GM12875 (cell line): ENCODE data around the gene KRT16.
"Not testable (repeated sequence)": the region's sequence is repeated elsewhere in the genome, so short reads cannot be mapped to it uniquely, and the experiment has no call there.

Experiments
- H3K4me3 ChIP-seq: one replicate; pipeline ENCODE4 v1.5.1; 2011; ENCODE audit warnings: low read depth, low read length, control low read depth
- TF ChIP-seq, protein P1 (sequence below): IDR thresholded peaks from 2 replicates; pipeline ENCODE4 v1.5.1; 2011; ENCODE audit warnings: low read depth, mild to moderate bottlenecking, control low read depth, inconsistent platforms, low read length, moderate library complexity, borderline replicate concordance; ENCODE audit not compliant: insufficient read depth

The KRT16 gene

DNA sequence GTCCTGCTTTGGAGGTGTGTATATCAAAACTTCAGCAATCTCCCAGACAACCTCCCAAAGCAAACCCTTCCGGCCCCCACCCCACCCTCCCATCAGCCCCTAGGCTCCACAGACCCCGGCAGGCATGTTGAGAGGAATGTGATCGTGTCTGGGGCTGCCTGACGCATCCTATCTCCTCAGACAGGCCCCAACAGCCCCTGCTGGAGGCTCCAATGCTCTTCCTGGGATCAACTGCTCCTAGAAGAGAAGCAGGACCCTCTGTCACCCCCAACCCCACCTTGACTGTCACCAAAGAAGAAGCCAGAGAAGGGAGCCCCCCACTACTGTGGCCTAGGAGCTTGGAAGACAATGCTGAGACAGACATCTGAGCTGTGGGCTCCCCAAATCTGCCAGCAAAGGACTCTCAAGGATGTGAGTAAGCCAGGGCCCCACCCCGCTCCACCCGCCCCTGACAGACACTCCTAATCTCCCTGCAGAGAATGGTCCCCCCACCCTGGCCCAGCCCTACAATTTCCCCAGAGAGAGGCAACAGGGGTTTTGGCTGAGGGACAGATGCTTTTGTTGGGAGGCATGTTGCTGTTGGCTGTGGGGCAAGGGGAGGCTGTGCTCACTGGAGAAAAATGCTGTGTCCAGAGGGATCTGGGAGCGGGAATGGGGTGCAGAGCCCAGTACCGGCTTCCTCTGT lies 24.3 kb downstream of the KRT16 start:
- no peak overlapping the region for H3K4me3 ChIP-seq
- TF ChIP-seq, protein P1, sequence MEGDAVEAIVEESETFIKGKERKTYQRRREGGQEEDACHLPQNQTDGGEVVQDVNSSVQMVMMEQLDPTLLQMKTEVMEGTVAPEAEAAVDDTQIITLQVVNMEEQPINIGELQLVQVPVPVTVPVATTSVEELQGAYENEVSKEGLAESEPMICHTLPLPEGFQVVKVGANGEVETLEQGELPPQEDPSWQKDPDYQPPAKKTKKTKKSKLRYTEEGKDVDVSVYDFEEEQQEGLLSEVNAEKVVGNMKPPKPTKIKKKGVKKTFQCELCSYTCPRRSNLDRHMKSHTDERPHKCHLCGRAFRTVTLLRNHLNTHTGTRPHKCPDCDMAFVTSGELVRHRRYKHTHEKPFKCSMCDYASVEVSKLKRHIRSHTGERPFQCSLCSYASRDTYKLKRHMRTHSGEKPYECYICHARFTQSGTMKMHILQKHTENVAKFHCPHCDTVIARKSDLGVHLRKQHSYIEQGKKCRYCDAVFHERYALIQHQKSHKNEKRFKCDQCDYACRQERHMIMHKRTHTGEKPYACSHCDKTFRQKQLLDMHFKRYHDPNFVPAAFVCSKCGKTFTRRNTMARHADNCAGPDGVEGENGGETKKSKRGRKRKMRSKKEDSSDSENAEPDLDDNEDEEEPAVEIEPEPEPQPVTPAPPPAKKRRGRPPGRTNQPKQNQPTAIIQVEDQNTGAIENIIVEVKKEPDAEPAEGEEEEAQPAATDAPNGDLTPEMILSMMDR: no peak

DNA sequence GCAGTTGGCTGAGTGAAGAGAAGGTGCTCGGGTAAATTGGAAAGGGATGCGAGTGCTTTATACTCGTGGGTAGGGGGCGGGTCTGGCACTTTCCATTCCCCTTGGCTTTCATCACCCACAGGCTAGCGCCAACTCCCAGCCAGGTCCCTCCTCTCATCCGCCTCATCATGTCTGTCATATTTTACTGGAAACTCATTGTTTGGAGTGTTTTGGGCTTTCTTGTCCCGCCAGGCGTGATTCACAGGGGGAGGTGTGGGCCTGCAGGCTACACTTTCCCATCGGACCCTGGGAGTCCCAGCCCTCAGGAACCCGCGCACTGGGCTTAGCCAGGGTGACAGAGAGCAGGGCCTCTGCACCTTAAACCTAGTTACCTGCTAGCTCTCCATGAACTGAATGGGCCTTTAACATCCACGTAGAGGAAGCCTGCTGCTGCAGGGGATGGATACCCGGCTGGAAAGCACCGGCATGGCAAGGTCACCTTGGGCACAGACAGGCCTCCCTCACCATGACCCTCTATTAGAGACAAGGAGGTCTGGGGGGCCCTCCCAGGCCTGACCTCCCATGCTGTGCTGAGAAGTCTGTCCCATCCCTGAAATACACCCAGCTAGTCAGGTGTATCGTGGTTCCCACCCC lies 25.6 kb downstream of the KRT16 start, which contains the start of gene KRT14:
TSS of gene KRT14 (minus strand) at position 33 of the 633 bp plus-strand sequence. CDS start 61 bp downstream, outside the sequence.
- TF ChIP-seq, protein P1: no peak

DNA sequence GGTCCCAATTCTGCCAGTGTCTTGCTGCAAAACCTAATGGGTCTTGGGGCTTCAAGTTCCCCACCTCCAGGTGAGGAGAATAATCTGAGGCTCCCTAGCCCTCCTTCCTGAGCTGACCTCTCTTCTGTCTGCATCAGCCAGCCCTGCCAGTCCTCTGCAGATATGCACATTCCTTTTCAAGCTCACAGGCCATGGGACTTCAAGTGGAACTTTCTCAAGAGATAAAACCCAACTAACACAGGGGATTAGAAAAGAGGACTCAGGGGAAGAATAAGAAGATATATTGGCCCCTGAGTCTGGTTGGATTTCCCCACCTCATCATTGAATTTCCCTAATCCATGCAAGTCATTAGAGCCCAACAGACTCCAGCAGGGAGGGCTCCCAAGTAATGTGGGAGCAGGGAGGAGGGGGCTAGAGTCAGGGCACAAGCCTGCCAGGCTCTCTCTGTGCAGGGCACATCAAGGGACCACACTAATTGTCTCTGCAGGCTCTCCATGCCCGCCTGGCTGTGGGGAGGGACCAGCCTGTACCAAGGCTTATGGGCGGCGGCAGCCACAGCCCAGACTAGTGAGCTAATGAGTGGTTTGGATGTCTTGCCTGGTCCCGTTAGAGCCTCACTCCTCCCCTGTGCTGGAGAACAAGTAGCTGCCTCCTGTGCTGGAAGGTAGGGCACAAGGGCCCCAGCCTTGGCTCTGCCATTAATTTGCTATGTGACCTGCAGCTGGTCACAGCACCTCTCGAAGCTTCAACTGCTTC lies 27.1 kb downstream of the KRT16 start:
- TF ChIP-seq, protein P1: no peak
- H3K4me3 ChIP-seq: no peak overlapping the region

More for the DNA sequence above, 25.6 kb downstream of the KRT16 start, which contains the start of gene KRT14:
- H3K4me3 ChIP-seq: no peak within 1 kb of the TSS

DNA sequence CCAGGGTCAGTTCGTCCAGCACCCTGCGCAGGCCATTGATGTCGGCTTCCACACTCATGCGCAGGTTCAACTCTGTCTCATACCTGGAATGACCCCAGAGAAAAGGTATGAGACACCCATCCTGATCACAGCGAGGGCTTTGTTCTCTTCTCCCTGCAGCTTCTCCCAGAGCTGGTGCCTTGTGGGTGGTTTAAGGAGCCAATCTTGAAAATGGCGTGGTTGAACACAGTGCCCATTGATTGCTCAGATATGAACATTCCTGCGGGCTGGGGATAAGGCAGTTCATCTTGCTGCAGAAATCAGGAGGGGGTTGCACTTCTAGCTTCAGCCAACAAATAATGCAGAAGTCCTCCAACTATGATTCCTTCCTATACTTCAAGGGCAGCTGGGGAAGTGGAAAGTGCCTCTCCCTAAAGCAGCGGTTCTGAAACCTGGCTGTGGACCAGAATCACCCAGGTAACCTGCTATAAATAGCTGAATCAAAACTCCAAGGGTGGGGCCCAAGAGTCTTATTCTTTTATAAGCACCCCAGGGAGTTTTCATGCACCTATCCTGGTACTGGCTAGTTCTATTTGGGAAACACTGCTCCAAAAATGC lies 28.1 kb downstream of the KRT16 start:
- not testable (repeated sequence) for H3K4me3 ChIP-seq

DNA sequence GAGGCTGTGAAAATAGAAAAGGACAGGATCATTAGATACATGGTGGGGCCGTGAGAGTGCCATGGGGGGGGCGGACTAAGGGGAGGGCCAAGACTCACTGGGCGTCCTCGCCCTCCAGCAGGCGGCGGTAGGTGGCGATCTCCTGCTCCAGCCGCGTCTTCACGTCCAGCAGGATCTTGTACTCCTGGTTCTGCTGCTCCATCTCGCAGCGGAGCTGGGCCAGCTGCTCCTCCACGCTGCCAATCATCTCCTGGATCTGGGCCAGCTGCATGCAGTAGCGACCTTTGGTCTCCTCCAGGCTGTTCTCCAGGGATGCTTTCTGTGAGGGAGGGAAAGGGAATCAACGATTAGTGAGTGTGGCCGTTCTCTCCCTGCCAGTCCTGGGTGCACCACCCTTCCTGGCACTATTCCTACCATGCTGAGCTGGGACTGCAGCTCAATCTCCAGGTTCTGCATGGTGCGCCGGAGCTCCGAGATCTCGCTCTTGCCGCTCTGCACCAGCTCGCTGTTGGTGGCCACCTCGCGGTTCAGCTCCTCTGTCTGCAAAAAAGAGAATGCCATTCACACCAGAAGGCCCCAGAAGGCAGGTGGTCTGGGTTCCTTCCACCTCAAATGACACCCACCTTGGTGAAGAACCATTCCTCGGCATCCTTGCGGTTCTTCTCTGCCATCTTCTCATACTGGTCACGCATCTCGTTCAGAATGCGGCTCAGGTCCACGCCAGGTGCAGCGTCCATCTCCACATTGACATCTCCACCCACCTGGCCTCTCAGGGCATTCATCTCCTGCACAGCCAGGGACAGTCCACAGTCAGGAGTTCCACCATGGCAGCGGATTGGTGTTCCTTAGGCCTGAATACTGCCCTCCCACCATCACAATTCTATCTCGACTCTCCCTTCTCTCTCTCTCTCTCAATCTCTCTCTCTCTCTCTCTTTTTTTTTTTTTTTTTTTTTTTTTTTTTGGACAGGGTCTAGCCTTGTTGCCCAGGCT lies 29.1 kb downstream of the KRT16 start:
- no peak overlapping the region for H3K4me3 ChIP-seq
- TF ChIP-seq, protein P1: no peak

DNA sequence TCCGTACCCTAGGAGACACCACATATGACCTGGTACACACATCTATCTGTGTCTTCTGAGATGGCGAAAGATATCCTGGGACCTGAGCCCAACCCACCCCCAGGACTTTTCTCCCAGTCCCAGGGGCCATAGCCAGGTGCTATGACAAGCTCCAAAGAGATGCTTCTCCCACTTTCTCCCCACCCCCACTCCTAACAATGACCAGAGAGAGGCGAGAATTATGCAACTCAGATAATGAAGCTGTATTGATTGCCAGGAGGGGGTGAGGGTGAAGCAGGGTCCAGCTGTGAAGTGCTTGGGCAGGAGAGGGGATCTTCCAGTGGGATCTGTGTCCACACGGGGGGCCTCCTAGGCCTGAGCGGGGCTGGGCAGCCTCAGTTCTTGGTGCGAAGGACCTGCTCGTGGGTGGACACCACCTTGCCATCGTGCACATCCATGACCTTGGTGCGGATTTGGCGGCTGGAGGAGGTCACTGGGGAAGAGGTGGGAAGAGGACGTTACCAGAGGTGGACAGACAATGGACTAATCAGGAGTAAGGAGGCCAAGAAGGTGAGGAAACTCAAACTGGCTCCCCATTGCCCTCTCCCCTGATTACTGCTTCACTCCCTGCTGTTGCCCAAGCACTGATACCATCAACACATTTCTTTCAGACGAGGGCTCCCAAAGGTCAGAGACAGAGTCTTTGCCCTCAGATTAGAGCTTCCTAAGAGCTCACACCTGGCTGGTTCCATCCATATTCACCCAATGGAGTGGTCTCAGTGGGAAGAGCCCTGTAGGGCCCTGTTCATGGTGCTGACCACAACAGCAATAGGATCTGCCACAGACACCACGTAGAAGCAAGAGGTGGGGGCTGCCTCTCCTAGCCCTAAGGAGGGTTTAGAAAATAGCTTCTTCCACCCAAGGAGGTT lies 30.3 kb downstream of the KRT16 start:
- not testable (repeated sequence) for H3K4me3 ChIP-seq
